ENCODE results near the gene ARID1B.

ARID1B gene

GRCh38 chr6:157213907-157214565, 436.9 kb downstream of the ARID1B start:
- DNase-seq (ENCODE audit: low spot score), result no peak

GRCh38 chr6:157215717-157216116, 438.5 kb downstream of the ARID1B start:
- no peak for DNase-seq (ENCODE audit: low spot score)

- no peak for DNase-seq (ENCODE audit: low spot score)
Observed at GRCh38 chr6:157216570-157216969, 439.4 kb downstream of the ARID1B start.

- no peak for DNase-seq (ENCODE audit: low spot score)
Observed at GRCh38 chr6:157217198-157217893, 440.2 kb downstream of the ARID1B start.

GRCh38 chr6:157217894-157218370, 440.8 kb downstream of the ARID1B start:
- no peak for DNase-seq (ENCODE audit: low spot score)

GRCh38 chr6:157218371-157219198, 441.4 kb downstream of the ARID1B start:
- no peak for DNase-seq (ENCODE audit: low spot score)

- no peak for DNase-seq (ENCODE audit: low spot score)
Observed at GRCh38 chr6:157219201-157220200, 442.3 kb downstream of the ARID1B start.

GRCh38 chr6:157220485-157220884, 443.3 kb downstream of the ARID1B start:
- no peak for DNase-seq (ENCODE audit: low spot score)

- peak; percentile 52 for DNase-seq (ENCODE audit: low spot score)
Observed at GRCh38 chr6:157221049-157221816, 444.1 kb downstream of the ARID1B start.

GRCh38 chr6:157221817-157222175, 444.6 kb downstream of the ARID1B start:
- no peak for DNase-seq (ENCODE audit: low spot score)

GRCh38 chr6:157222201-157222981, 445.2 kb downstream of the ARID1B start:
- DNase-seq (ENCODE audit: low spot score), result no peak

- no peak for DNase-seq (ENCODE audit: low spot score)
Observed at GRCh38 chr6:157223021-157223430, 445.8 kb downstream of the ARID1B start.

GRCh38 chr6:157223511-157223910, 446.3 kb downstream of the ARID1B start:
- no peak for DNase-seq (ENCODE audit: low spot score)

GRCh38 chr6:157224178-157224950, 447.2 kb downstream of the ARID1B start:
- DNase-seq (ENCODE audit: low spot score), result no peak

GRCh38 chr6:157224951-157225574, 447.9 kb downstream of the ARID1B start:
- DNase-seq (ENCODE audit: low spot score), result no peak

GRCh38 chr6:157225575-157225995, 448.4 kb downstream of the ARID1B start:
- no peak for DNase-seq (ENCODE audit: low spot score)

- DNase-seq (ENCODE audit: low spot score), result no peak
Observed at GRCh38 chr6:157226026-157226625, 448.9 kb downstream of the ARID1B start.

GRCh38 chr6:157226761-157227160, 449.6 kb downstream of the ARID1B start:
- no peak for DNase-seq (ENCODE audit: low spot score)
